ENCODE data around the gene MGLL. TPM values are rescaled to one million over a fixed set of nuclear protein-coding genes. Genes with fewer than 3 reads are reported as not detected.

Gene MGLL
- total and polyA plus RNA-seq, 2 donors (not counting 1 experiment from before 2014, with no cell fraction given): 1.7 to 6.9 TPM

DNA sequence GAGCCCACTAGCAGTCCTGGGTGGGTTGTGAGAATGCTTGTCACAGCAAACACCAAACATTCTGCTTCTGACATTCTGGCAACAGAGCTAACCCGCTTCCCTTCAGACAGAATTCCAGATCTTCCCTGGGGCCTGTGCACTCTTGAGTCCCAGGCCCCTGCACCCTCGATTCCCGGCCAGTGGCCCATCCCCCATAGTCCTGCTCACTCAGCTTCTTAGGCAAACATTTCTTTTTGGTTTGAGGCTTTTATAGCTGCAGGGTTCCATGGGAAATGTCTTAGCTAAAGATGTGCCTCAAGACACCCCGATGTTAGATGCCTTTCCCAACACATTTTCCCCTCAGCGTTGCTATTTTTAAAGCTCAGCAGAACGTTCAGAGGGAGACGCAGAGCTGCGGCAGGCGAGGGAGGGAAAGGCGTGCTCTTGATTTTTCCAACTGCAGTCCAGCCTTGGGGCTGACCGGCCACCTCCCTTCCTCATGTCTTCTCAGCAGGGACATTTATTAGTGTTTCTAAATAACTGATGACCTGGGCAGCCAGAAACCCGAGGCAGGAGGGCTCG lies 114.4 kb downstream of the MGLL start:
- H3K4me1 Mint-ChIP-seq: no peaks in the 10 kb centered on the region
- no peaks in the 10 kb centered on the region for H3K9me3 ChIP-seq (ENCODE audit: control extremely low read depth in 1 of 3, control insufficient read depth in 2 of 3, insufficient read depth in 1 of 3, low read length in 2 of 3)
- no peaks in the 10 kb centered on the region for H3K27me3 Mint-ChIP-seq
- CTCF ChIA-PET: no interaction called here
- H3K27ac Mint-ChIP-seq: no peak overlapping the region
- H3K4me2 ChIP-seq (replicated peaks; ENCODE audit: low read depth, low read length, poor library complexity, severe bottlenecking): no peak overlapping the region
- no peak overlapping the region for H3K4me3 Mint-ChIP-seq
- no peaks in the 10 kb centered on the region for H3K36me3 ChIP-seq (replicated peaks in 1 of 2; ENCODE audit: control extremely low read depth in 1 of 2, control insufficient read depth in 1 of 2, extremely low read depth in 1 of 2, insufficient read depth in 2 of 2, low read length in 1 of 2)
- H2AFZ ChIP-seq (ENCODE audit: insufficient read depth, low read depth, low read length, poor library complexity, severe bottlenecking): no peak overlapping the region
- no peak overlapping the region for H3K9ac ChIP-seq (ENCODE audit: low read length)
- H3K79me2 ChIP-seq (ENCODE audit: control insufficient read depth, insufficient read depth, low read length): no peaks in the 10 kb centered on the region
- TF ChIP-seq EZH2 (IDR thresholded peaks at IDR 0.05; ENCODE audit: borderline replicate concordance, insufficient read depth, low read depth, low read length, poor library complexity, severe bottlenecking): no peak
- TF ChIP-seq, protein P1, sequence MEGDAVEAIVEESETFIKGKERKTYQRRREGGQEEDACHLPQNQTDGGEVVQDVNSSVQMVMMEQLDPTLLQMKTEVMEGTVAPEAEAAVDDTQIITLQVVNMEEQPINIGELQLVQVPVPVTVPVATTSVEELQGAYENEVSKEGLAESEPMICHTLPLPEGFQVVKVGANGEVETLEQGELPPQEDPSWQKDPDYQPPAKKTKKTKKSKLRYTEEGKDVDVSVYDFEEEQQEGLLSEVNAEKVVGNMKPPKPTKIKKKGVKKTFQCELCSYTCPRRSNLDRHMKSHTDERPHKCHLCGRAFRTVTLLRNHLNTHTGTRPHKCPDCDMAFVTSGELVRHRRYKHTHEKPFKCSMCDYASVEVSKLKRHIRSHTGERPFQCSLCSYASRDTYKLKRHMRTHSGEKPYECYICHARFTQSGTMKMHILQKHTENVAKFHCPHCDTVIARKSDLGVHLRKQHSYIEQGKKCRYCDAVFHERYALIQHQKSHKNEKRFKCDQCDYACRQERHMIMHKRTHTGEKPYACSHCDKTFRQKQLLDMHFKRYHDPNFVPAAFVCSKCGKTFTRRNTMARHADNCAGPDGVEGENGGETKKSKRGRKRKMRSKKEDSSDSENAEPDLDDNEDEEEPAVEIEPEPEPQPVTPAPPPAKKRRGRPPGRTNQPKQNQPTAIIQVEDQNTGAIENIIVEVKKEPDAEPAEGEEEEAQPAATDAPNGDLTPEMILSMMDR (IDR thresholded peaks at IDR 0.05): no peak
- H3K27me3 ChIP-seq (replicated peaks in 1 of 4; ENCODE audit: control extremely low read depth in 1 of 4, control insufficient read depth in 3 of 4, insufficient read depth in 4 of 4, low read length in 3 of 4): no peaks in the 10 kb centered on the region
- POLR2A ChIA-PET: no interaction called here
- H3K9me3 Mint-ChIP-seq (ENCODE audit: insufficient read depth): peaks cover 4% of the 10 kb centered on the region
- no peaks in the 10 kb centered on the region for H3K4me1 ChIP-seq (ENCODE audit: control insufficient read depth in 2 of 2, insufficient read depth in 2 of 2, low read length in 2 of 2)
- no peak for DNase-seq
- WGBS (ENCODE audit: insufficient coverage): 68% methylated on average over 6 of the region's 13 CpGs
- no peaks in the 10 kb centered on the region for H4K20me1 ChIP-seq (ENCODE audit: control insufficient read depth, insufficient read depth, low read length, poor library complexity, severe bottlenecking)
- intact Hi-C loops (cut with micrococcal nuclease): no loop called here
- no peak for ATAC-seq (ENCODE audit: low read depth)
- H3K4me3 ChIP-seq (ENCODE audit: control extremely low read depth in 1 of 5, extremely low read depth in 1 of 5, insufficient read depth in 1 of 5, low read depth in 2 of 5, low read length in 4 of 5): no peak overlapping the region
- no peak overlapping the region for H3K27ac ChIP-seq (ENCODE audit: low read length in 2 of 2)

DNA sequence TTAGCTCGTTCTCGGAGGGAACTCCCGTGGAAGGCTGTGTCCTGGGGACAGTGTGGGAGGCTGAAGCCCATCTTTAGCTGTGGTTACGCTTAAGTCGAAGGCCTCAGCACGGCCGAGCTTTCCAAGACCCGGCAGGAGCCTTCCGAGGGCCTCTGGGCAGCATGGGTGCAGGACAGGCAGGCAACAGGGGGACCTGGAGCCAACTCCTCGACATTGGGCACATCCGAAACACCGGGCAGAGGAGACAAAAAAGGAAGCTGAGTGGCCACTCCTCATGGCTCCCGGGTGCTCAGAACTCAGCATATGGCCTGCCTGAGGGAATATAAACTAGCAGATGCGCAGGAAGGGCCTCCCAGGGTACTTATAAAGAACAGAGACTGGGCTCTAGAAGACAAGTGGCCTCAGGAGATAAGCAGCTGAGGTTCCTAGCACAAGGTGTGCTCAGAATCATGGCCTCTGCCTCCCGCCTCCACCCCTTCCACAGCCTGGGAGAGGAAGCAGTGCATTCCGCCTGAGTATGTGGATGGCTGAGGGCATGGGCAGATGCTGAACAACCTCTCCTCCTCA lies 115.4 kb downstream of the MGLL start:
- no peaks in the 10 kb centered on the region for H4K20me1 ChIP-seq (ENCODE audit: control insufficient read depth, insufficient read depth, low read length, poor library complexity, severe bottlenecking)
- no peaks in the 10 kb centered on the region for H3K4me1 Mint-ChIP-seq

More for the DNA sequence above, 115.4 kb downstream of the MGLL start:
- Histone ChIP-seq H3K79me2 (ENCODE audit: control insufficient read depth, insufficient read depth, low read length) (no peaks in the 10 kb centered on the region), H3K9me3 (ENCODE audit: control extremely low read depth in 1 of 3, control insufficient read depth in 2 of 3, insufficient read depth in 1 of 3, low read length in 2 of 3) (no peaks in the 10 kb centered on the region), H3K4me2 (replicated peaks; ENCODE audit: low read depth, low read length, poor library complexity, severe bottlenecking) (no peak overlapping the region), H3K4me1 (ENCODE audit: control insufficient read depth in 2 of 2, insufficient read depth in 2 of 2, low read length in 2 of 2) (no peaks in the 10 kb centered on the region), H3K9ac (ENCODE audit: low read length) (no peak overlapping the region), H2AFZ (ENCODE audit: insufficient read depth, low read depth, low read length, poor library complexity, severe bottlenecking) (no peak overlapping the region), H3K27me3 (replicated peaks in 1 of 4; ENCODE audit: control extremely low read depth in 1 of 4, control insufficient read depth in 3 of 4, insufficient read depth in 4 of 4, low read length in 3 of 4) (no peaks in the 10 kb centered on the region), H3K27ac (ENCODE audit: low read length in 2 of 2) (no peak overlapping the region), H3K4me3 (ENCODE audit: control extremely low read depth in 1 of 5, extremely low read depth in 1 of 5, insufficient read depth in 1 of 5, low read depth in 2 of 5, low read length in 4 of 5) (no peak overlapping the region), H3K36me3 (replicated peaks in 1 of 2; ENCODE audit: control extremely low read depth in 1 of 2, control insufficient read depth in 1 of 2, extremely low read depth in 1 of 2, insufficient read depth in 2 of 2, low read length in 1 of 2) (no peaks in the 10 kb centered on the region)
- ChIA-PET CTCF (interaction anchor here (0.7 kb wide), 1 partner anchor 27 kb away, joined by 3 read pairs; no protein-coding TSS in a partner anchor), POLR2A (no interaction called here)
- DNase-seq (no peak), ATAC-seq (ENCODE audit: low read depth) (no peak)
- H3K27me3 Mint-ChIP-seq: no peaks in the 10 kb centered on the region
- intact Hi-C loops (cut with micrococcal nuclease): no loop called here
- peaks cover 4% of the 10 kb centered on the region for H3K9me3 Mint-ChIP-seq (ENCODE audit: insufficient read depth)
- no peak overlapping the region for H3K27ac Mint-ChIP-seq
- WGBS (ENCODE audit: insufficient coverage): 95% methylated on average over 14 of the region's 16 CpGs
- TF ChIP-seq EZH2 (IDR thresholded peaks at IDR 0.05; ENCODE audit: borderline replicate concordance, insufficient read depth, low read depth, low read length, poor library complexity, severe bottlenecking): no peak
- TF ChIP-seq, protein P1 (IDR thresholded peaks at IDR 0.05): no peak
- H3K4me3 Mint-ChIP-seq: no peak overlapping the region
